NB4 (cell line): ENCODE measurements around the gene SPATA32.

ENCODE experiments used
- DNase-seq: peaks from one replicate; pipeline ENCODE4 v3.0.0; 2010; ENCODE audit warnings: low read depth
- H3K4me3 ChIP-seq: one replicate; pipeline ENCODE4 v1.5.1; 2011; ENCODE audit warnings: mild to moderate bottlenecking, low read depth, low read length, moderate library complexity
- MYC ChIP-seq: IDR thresholded peaks from 2 replicates; pipeline ENCODE4 v1.6.1; 2011; ENCODE audit warnings: low read depth, low read length
- POLR2A ChIP-seq: IDR thresholded peaks from 2 replicates; pipeline ENCODE4 v1.6.1; 2011; ENCODE audit warnings: mild to moderate bottlenecking; ENCODE audit not compliant: insufficient read length; ENCODE audit errors: extremely low read depth
- TF ChIP-seq, protein P1 (sequence below): IDR thresholded peaks from 2 replicates; pipeline ENCODE4 v1.6.1; 2011; ENCODE audit warnings: low read depth, low read length
- TF ChIP-seq, protein P2 (sequence below): IDR thresholded peaks from one replicate; pipeline ENCODE4 v1.5.1; 2012; ENCODE audit warnings: low read depth, low read length

Gene SPATA32

DNA sequence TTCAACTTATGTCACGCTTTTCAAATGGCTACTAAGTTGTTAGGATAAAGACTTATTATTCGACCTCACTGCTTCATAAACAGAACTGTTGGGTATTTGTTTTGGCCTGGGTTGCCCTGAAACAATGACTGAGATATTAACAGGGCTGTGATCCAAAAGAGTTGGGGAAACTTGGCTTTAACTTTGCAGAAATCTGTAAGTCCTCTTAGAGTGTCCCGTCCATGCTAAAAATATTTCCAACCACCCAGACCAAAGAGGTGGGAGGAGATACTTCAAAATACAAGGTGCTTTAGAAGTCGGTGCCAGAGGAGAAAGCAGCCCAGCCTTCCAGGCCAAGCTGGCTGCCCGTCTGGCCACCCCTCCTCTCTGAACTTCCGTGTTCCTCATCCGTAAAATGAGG lies 16.1 kb upstream of the SPATA32 start:
- TF ChIP-seq, protein P1, sequence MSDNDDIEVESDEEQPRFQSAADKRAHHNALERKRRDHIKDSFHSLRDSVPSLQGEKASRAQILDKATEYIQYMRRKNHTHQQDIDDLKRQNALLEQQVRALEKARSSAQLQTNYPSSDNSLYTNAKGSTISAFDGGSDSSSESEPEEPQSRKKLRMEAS: no peak
- no peak for TF ChIP-seq MYC
- TF ChIP-seq, protein P2, sequence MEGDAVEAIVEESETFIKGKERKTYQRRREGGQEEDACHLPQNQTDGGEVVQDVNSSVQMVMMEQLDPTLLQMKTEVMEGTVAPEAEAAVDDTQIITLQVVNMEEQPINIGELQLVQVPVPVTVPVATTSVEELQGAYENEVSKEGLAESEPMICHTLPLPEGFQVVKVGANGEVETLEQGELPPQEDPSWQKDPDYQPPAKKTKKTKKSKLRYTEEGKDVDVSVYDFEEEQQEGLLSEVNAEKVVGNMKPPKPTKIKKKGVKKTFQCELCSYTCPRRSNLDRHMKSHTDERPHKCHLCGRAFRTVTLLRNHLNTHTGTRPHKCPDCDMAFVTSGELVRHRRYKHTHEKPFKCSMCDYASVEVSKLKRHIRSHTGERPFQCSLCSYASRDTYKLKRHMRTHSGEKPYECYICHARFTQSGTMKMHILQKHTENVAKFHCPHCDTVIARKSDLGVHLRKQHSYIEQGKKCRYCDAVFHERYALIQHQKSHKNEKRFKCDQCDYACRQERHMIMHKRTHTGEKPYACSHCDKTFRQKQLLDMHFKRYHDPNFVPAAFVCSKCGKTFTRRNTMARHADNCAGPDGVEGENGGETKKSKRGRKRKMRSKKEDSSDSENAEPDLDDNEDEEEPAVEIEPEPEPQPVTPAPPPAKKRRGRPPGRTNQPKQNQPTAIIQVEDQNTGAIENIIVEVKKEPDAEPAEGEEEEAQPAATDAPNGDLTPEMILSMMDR: no peak
- no peak for TF ChIP-seq POLR2A
- H3K4me3 ChIP-seq: no peak overlapping the region
- DNase-seq: no peak

DNA sequence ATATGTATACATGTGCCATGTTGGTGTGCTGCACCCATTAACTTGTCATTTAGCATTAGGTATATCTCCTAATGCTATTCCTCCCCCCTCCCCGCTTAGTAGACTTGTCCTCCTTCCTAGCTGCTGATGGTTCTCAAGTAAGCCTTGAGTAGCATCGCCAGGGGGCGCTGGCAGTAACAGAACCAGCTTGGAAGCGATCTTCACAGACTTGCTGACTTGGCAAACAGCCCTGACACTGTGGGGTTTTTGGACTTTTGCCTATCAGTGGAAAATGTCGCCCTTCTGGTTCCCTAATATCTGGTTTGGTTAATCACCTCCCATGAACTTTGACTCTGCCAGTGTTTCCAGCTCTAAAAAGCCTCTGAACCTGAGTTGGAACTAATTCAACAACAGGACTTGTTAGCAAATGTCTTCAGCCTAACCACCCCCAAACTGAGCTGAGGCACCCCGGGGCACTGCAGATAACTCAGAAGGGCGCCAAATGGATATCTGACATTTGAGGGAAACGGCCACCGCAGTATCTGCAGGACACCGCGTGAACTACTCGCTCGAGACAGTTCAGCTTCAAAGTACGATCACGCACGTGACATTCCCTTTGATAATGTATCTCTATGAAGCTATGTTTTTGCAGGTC lies 15.4 kb upstream of the SPATA32 start:
- TF ChIP-seq MYC: no peak
- TF ChIP-seq, protein P2: peak; percentile 83
- H3K4me3 ChIP-seq: no peak overlapping the region
- DNase-seq: peak; percentile 90

DNA sequence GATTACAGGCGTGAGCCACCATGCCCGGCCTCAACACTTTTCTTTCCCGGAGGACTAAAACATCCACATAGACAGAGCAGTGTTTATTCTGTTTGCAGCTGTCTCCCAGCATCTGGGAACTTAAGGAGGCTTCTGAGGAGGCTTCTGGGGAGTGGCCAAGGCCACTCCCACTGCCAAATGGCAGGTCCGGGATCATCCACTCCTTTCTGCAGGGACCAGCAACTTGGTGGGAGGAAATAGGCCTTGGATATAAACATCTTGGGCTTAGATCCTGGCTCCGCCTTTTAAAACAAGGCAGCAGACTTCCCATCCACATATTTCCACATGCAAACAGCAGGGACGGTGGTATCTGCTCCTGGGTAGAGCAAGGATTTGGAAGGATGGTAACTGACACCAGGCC lies 14.1 kb upstream of the SPATA32 start:
- TF ChIP-seq POLR2A (no peak), MYC (no peak)
- TF ChIP-seq, protein P1: no peak
- TF ChIP-seq, protein P2: no peak
- no peak overlapping the region for H3K4me3 ChIP-seq
- no peak for DNase-seq

DNA sequence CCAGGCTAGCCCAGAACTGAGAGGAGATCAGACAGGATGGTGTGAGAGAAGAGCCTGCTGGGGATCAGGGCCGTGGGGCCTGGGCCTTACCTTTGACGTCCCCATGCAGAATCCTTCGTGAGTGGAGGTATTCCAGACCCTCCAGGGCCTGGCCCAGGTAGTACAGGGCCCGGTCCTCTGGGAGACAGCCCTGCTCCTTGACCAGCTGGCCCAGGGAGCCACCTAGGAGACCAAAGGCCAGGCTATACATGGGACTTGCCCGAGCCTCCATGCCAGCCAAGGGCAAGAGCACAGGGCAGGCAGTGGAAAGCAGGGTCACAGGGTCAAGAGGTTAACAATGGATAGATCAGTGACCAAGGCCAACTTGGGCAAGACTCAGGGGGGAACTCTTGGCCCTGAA lies 12.1 kb upstream of the SPATA32 start:
- TF ChIP-seq POLR2A: no peak
- DNase-seq: no peak
- no peak overlapping the region for H3K4me3 ChIP-seq

DNA sequence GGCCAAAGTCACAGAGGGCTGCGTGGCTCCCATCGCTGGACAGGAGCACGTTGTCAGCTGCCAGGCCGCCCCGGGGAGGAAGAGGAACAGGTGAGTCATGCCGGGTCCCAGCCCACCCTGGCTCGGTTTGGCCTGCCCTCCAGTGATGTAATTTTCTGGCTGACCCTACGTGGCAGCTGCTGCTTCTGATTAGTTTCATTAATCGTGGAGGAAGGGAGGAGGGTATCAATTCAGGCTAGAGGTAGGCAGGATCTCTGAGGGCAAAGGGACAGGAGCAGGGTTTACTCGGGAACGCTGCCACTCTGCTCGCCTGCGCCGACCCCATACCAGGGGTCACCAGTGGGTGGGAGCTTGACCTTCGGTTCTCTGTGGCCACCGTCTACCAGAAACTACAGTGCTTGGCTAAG lies 11.7 kb upstream of the SPATA32 start:
- DNase-seq: no peak
- no peak for TF ChIP-seq POLR2A
- no peak for TF ChIP-seq MYC
- TF ChIP-seq, protein P1: no peak
- TF ChIP-seq, protein P2: no peak

DNA sequence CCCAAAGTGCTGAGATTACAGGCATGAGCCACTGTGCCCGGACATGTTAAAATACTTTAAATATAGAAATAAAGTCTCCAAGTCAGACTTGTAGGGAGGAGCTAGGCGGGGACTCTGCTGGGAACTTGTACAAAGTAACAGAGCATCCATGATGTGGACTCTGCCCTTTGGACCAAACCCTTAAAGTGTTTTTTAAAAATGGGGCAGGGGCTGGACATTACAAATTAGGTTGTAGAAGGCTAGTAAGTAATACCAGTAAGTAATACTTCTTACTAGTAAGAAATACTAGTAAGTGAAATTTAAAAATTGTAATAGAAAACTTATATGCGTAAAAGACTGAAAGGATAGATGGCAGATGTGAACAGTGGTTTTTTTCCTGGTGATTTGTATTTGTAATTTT lies 9.7 kb upstream of the SPATA32 start:
- DNase-seq: no peak
- TF ChIP-seq, protein P2: no peak
- TF ChIP-seq, protein P1: no peak
- TF ChIP-seq POLR2A: no peak
- no peak for TF ChIP-seq MYC

More for the DNA sequence above, 11.7 kb upstream of the SPATA32 start:
- H3K4me3 ChIP-seq: no peak overlapping the region

More for the DNA sequence above, 9.7 kb upstream of the SPATA32 start:
- H3K4me3 ChIP-seq: no peak overlapping the region
